Measurements from ENCODE around the gene INSM2.

DNA sequence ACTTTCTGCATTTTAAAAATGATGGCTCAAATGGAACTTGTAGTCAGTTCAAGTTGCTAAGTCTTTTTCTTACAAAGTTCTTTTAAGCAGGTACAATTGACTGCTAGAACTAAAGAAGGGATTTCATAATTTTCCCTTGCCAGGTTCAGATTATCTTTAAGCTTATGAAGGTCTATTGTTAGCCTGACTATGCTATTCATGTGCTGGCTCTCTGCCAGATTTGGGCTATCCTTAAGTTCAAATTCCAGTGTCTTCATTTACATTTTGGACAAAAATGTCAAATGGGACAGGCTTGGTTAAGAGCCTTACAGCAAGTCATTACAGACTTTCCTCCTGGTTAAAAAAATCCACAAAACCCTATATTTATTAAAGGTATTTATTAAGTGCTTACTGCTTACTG, 42.3 kb downstream of the INSM2 start:
- no peak for TF ChIP-seq EZH2 (IDR thresholded peaks at IDR 0.05)
- no peak for TF ChIP-seq POLR2AphosphoS5 (IDR thresholded peaks at IDR 0.05; ENCODE audit: borderline replicate concordance, low read depth, low read length)
